Measurements from ENCODE around the gene SMYD3.

GRCh38 chr1:246261639-246262038 is 245.4 kb downstream of the SMYD3 start:
- no peak for TF ChIP-seq CTCF (IDR thresholded peaks at IDR 0.05; ENCODE audit: insufficient read depth, low read depth, low read length)
- no peak for TF ChIP-seq EZH2 (IDR thresholded peaks at IDR 0.05; ENCODE audit: insufficient read depth, low read length)

All from astrocyte (in vitro differentiated cells and primary cell).